BJ (cell line): ENCODE data around the gene MB21D2. TPM values are rescaled to one million over a fixed set of nuclear protein-coding genes. Genes with fewer than 3 reads are reported as not detected.

Experiments used
- CTCF ChIA-PET: fragments of 350-600 bp; formaldehyde crosslinking; extraction: SDS; loops from one replicate; lab custom pipeline; 2021; ENCODE audit warnings: antibody characterized with exemption, inconsistent platforms; lab: Yijun Ruan, JAX
- POLR2A ChIA-PET: fragments of 300-600 bp; sonication (Branson Sonifier 250); formaldehyde crosslinking; extraction: SDS; loops from one replicate; lab custom pipeline; 2021; ENCODE audit warnings: antibody characterized with exemption; lab: Charles Lee
- DNase-seq: peaks from one replicate; pipeline ENCODE4 v3.0.0-alpha.2; 2011; ENCODE audit warnings: low read depth
- H3K27me3 ChIP-seq: 2 replicates; pipeline ENCODE4 v1.6.0; 2011; ENCODE audit warnings: low read length; ENCODE audit not compliant: control insufficient read depth, insufficient read depth
- H3K36me3 ChIP-seq: 2 replicates; pipeline ENCODE4 v1.5.1; 2011; ENCODE audit warnings: low read length; ENCODE audit not compliant: control insufficient read depth, insufficient read depth
- H3K4me3 ChIP-seq: 2 replicates; pipeline ENCODE4 v1.5.1; 2011; ENCODE audit warnings: low read depth, mild to moderate bottlenecking, control low read depth, low read length
- polyA plus RNA-seq: library from polyadenylated mRNA; depleted of rRNA; stranded (reverse); fragments of >200 nt; gene quantifications from 2 replicates; pipeline ENCODE4 v1.2.3, GENCODE V29; 2011
- TF ChIP-seq, protein P1 (sequence below): IDR thresholded peaks from 2 replicates; pipeline ENCODE4 v1.5.1; 2011; ENCODE audit warnings: low read depth, mild to moderate bottlenecking, control low read depth, inconsistent platforms, low read length, moderate library complexity; ENCODE audit not compliant: insufficient read depth

The MB21D2 gene
- polyA plus RNA-seq, 1 experiment: 12.3 TPM

DNA sequence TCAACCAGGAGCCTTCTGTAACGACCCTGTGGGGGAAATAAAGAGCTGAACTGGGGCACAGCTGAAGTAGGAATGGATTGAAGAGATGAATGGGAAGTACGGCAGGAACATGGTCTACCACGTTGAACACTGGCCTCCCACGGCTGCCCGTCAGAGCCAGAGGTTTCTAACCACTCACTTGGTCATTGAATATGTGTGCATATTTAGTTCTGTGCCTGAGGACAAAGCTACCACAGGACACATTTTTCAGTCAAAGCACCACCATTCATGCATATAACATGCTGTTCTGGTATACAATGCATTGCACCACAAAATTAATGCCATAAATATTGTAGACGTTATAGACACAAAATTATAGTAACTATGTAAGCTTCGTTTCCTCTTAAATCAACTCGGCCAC, 75.5 kb downstream of the MB21D2 start:
- no peaks in the 10 kb centered on the region for H3K27me3 ChIP-seq
- H3K4me3 ChIP-seq: no peak overlapping the region
- DNase-seq: no peak
- TF ChIP-seq, protein P1, sequence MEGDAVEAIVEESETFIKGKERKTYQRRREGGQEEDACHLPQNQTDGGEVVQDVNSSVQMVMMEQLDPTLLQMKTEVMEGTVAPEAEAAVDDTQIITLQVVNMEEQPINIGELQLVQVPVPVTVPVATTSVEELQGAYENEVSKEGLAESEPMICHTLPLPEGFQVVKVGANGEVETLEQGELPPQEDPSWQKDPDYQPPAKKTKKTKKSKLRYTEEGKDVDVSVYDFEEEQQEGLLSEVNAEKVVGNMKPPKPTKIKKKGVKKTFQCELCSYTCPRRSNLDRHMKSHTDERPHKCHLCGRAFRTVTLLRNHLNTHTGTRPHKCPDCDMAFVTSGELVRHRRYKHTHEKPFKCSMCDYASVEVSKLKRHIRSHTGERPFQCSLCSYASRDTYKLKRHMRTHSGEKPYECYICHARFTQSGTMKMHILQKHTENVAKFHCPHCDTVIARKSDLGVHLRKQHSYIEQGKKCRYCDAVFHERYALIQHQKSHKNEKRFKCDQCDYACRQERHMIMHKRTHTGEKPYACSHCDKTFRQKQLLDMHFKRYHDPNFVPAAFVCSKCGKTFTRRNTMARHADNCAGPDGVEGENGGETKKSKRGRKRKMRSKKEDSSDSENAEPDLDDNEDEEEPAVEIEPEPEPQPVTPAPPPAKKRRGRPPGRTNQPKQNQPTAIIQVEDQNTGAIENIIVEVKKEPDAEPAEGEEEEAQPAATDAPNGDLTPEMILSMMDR: no peak
- CTCF ChIA-PET: interaction anchor here (0.8 kb wide), 1 partner anchor 199 kb away, joined by 3 read pairs; no protein-coding TSS in a partner anchor
- no peaks in the 10 kb centered on the region for H3K36me3 ChIP-seq
- POLR2A ChIA-PET: no interaction called here

DNA sequence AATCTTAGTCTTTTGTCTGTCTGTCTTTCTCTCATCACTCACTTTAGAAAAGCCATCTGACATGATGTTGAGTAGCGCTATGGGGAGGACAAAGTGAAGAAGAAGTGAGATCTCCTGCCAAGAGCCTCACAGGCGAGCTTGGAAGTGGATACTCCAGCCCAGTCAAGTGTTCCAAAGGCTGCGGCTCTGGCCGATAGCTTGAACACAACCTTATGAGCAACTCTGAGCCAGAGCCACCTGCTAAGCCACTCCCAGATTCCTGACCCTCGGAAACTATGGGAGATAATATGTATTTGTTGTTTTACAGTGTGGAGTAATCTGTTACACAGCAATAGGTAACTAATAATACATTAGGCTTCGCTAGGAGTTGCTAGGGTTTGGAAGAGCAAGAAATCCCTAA, 76.2 kb downstream of the MB21D2 start:
- POLR2A ChIA-PET: no interaction called here
- H3K36me3 ChIP-seq: no peaks in the 10 kb centered on the region
- no peak overlapping the region for H3K4me3 ChIP-seq
- H3K27me3 ChIP-seq: no peaks in the 10 kb centered on the region
- TF ChIP-seq, protein P1: no peak
- CTCF ChIA-PET: no interaction called here
- DNase-seq: no peak

DNA sequence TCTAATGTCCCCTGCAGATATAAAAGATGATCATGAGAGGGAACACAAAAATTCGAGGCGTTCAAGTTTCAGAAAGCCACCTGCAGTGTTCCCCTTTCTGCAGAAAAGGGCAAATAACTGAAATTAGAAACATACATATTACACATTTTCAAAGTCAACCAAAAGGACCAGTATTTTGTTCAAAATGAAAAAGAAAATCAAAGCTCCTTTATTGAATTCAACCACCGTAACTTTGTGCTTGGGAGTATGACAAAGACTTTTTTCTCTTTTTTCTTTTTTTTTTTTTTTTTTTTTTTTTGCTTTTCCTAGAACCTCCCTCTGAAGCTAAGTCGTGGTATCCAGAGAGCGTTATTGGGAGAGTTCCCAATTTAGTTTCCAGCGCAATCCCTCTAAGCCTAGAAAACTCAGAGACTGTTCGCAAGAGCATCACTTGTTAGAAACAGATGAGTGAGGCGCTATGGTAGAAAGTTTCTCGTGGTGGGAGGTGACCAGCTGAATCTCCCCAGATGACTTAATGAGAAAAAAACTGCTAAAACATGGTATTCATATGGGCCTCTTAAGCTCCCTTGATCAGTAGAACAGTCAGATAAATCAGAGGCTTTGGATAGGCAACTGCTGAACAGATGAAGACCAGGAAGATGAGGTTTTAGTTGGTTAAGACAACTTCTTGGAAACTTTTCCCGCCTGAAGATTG, 77.4 kb downstream of the MB21D2 start:
- TF ChIP-seq, protein P1: no peak
- Histone ChIP-seq H3K4me3 (no peak overlapping the region), H3K27me3 (no peaks in the 10 kb centered on the region), H3K36me3 (no peaks in the 10 kb centered on the region)
- CTCF ChIA-PET: interaction anchor here (0.9 kb wide), 1 partner anchor 11 kb away, joined by 3 read pairs; no protein-coding TSS in a partner anchor
- no peak for DNase-seq
- POLR2A ChIA-PET: no interaction called here

DNA sequence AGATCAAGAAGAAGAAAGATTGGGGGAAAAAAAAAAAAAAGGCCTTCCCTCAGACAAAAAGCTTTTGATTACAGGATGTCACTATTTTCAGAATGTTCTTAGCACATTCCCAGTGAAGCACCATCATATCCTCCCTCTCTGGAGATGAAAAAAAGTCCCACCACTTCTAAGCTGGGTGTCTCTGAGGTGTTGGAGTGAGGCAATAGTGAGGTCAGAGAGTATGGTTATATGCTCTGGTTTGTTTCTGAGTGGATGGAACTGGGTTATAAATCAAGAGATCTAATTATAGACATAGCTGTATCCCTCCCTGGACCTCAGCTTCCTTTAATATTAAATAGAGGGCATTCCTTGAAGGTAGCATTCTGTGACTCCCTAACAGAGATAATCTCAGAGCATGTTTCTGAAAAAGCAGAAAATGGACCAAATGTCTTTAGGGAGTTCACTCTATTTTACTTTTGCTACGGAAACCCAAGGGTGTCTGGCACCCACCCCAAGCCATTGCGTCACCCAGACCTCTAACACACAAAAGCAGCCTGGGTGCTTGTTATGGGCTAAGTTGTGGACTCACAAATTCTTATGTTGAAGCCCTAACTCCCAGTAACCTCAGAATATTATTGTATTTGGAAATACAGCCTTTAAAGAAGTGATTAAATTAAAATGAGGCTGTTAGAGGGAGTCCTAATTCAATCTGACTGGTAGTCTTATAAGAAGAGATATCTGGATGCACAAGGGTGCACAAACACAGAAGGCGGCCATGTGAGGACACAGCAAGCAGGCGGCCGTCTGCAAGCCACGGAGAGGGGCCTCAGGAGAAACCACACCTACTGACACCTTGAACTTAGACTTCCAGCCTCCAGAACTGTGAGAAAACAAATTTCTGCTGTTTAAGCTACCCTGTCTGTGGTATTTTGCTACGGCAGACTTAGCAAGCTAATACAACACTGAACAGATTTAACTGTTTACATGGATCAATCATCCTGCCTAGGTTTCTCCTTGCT, 81.5 kb downstream of the MB21D2 start:
- no peaks in the 10 kb centered on the region for H3K36me3 ChIP-seq
- H3K4me3 ChIP-seq: no peak overlapping the region
- ChIA-PET CTCF (interaction anchor here (0.8 to 1.2 kb wide), 2 partner anchors 23 to 206 kb away, joined by 4 to 5 read pairs; no protein-coding TSS in a partner anchor), POLR2A (interaction anchor here (0.6 kb wide), 1 partner anchor 53 kb away, joined by 5 read pairs; no protein-coding TSS in a partner anchor)
- TF ChIP-seq, protein P1: no peak
- DNase-seq: no peak
- H3K27me3 ChIP-seq: no peaks in the 10 kb centered on the region

DNA sequence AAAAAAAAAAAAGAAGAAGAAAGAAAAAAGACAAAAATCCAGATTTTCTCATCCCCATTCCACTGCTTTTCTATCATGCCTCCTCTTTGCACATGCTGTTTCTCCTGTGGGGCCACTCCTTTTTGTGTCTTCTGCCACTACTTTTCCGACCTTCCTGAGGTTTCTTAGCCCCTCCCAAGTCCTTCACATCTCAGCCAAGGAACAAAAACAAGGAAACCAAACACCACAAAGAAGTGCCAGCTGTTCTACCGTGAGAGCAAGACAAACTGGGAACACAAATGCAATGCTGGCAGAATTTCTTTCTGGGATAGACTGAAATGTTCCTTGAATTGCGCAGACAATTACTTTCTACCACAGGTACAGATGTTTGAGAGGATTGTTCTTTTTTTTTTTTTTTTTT, 83.2 kb downstream of the MB21D2 start:
- Histone ChIP-seq H3K4me3 (no peak overlapping the region), H3K36me3 (no peaks in the 10 kb centered on the region), H3K27me3 (no peaks in the 10 kb centered on the region)
- CTCF ChIA-PET: interaction anchor here (1.0 kb wide), 1 partner anchor 206 kb away, joined by 3 read pairs; no protein-coding TSS in a partner anchor
- POLR2A ChIA-PET: no interaction called here
- DNase-seq: no peak
- TF ChIP-seq, protein P1: no peak
